HG03064 (cell line): Measurements from ENCODE around the gene PARD3B.

Experiments
- ATAC-seq: cut with Tn5 transposase; IDR thresholded peaks from one replicate; pipeline ENCODE4 v1.9.1; 2021; ENCODE audit warnings: low read depth; ENCODE audit not compliant: unreplicated experiment

The PARD3B gene

GRCh38 chr2:205366336-205367060 is 821.2 kb downstream of the PARD3B start:
- no peak for ATAC-seq

- no peak for ATAC-seq
Observed at GRCh38 chr2:205367331-205367935, 822.2 kb downstream of the PARD3B start.

GRCh38 chr2:205369813-205370212 is 824.5 kb downstream of the PARD3B start:
- no peak for ATAC-seq

- no peak for ATAC-seq
Observed at GRCh38 chr2:205370726-205371125, 825.5 kb downstream of the PARD3B start.

GRCh38 chr2:205372141-205372540 is 826.9 kb downstream of the PARD3B start:
- ATAC-seq, result no peak

- ATAC-seq, result no peak
Observed at GRCh38 chr2:205375461-205376448, 830.5 kb downstream of the PARD3B start.

GRCh38 chr2:205377324-205377723 is 832.0 kb downstream of the PARD3B start:
- no peak for ATAC-seq

GRCh38 chr2:205383601-205384000 is 838.3 kb downstream of the PARD3B start:
- no peak for ATAC-seq

GRCh38 chr2:205386109-205386508 is 840.8 kb downstream of the PARD3B start:
- ATAC-seq, result no peak

- ATAC-seq, result no peak
Observed at GRCh38 chr2:205387350-205388055, 842.2 kb downstream of the PARD3B start.

GRCh38 chr2:205390866-205391265 is 845.6 kb downstream of the PARD3B start:
- ATAC-seq, result no peak

GRCh38 chr2:205401511-205401910 is 856.2 kb downstream of the PARD3B start:
- ATAC-seq, result no peak

- ATAC-seq, result no peak
Observed at GRCh38 chr2:205402011-205402410, 856.7 kb downstream of the PARD3B start.

- no peak for ATAC-seq
Observed at GRCh38 chr2:205403244-205403825, 858.1 kb downstream of the PARD3B start.

- ATAC-seq, result no peak
Observed at GRCh38 chr2:205405194-205405593, 859.9 kb downstream of the PARD3B start.

GRCh38 chr2:205405752-205406151 is 860.5 kb downstream of the PARD3B start:
- ATAC-seq, result no peak

- ATAC-seq, result no peak
Observed at GRCh38 chr2:205407984-205408383, 862.7 kb downstream of the PARD3B start.

GRCh38 chr2:205408696-205409095 is 863.4 kb downstream of the PARD3B start:
- ATAC-seq, result no peak

- no peak for ATAC-seq
Observed at GRCh38 chr2:205409411-205409810, 864.1 kb downstream of the PARD3B start.

- no peak for ATAC-seq
Observed at GRCh38 chr2:205411558-205411957, 866.3 kb downstream of the PARD3B start.
